Renal cortex interstitium (tissue), 11 donors: ENCODE data around the gene SECTM1. TPM values are rescaled to one million over a fixed set of nuclear protein-coding genes. Genes with fewer than 3 reads are reported as not detected.

Source experiments
- DNase-seq, 11 donors: peaks; one replicate each; pipeline ENCODE4 v3.0.0-alpha.2; 2013; ENCODE audit warnings: low read depth in 9 of 11, low spot score in 4 of 11; ENCODE audit errors: extremely low read depth in 1 of 11
- polyA plus RNA-seq, 3 donors: library from polyadenylated mRNA; unstranded; fragments of 120-200 nt; gene quantifications; one replicate each; pipeline ENCODE4 v1.2.1, GENCODE V29; 2013; ENCODE audit not compliant: insufficient read length in 3 of 3

SECTM1 gene
- polyA plus RNA-seq, 3 donors, result 1.4 to 2.0 (median 1.8) TPM

DNA sequence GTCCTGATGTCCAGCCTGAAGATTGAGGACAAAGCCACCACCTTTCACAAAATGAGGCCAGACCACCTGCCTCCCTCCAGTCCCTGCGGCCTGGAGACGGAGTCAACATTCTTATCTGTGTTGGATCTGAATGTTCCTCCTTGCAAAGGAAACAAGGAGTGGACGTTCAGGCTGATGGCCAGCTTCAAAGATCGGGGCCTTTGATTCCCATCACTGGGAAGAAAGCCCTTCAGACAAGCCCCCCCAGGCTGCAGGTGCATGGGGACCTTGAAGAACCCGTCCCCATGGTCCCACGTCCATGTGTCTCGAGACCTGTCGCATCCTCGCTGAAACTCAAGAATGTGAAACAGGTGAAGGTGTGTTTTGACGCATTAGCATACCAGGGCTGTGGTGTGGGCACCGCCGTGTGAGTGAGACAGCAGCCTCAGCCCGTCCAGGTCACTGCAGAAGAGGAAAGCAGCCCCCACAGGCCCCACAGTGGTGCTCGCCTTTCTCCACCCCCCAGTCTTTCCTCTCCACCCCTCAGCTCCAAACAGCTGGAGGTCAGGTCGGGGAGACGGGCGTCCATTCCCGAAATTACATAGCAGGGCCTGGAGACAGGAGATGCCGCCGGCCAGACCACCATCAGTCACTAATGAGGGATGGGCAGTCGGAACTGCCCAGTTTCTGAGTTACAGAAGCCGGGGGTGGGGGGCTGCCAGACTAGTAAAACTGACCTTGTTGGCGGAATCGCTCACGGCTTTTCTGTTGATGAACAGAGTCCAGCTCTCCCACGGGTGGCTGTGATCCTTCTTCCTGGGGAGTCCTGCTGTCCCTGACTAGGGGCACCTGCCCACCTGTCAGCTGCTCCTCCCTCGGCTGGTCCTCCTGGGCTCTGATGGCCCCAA lies 59.2 kb downstream of the SECTM1 start:
- no peak for DNase-seq

DNA sequence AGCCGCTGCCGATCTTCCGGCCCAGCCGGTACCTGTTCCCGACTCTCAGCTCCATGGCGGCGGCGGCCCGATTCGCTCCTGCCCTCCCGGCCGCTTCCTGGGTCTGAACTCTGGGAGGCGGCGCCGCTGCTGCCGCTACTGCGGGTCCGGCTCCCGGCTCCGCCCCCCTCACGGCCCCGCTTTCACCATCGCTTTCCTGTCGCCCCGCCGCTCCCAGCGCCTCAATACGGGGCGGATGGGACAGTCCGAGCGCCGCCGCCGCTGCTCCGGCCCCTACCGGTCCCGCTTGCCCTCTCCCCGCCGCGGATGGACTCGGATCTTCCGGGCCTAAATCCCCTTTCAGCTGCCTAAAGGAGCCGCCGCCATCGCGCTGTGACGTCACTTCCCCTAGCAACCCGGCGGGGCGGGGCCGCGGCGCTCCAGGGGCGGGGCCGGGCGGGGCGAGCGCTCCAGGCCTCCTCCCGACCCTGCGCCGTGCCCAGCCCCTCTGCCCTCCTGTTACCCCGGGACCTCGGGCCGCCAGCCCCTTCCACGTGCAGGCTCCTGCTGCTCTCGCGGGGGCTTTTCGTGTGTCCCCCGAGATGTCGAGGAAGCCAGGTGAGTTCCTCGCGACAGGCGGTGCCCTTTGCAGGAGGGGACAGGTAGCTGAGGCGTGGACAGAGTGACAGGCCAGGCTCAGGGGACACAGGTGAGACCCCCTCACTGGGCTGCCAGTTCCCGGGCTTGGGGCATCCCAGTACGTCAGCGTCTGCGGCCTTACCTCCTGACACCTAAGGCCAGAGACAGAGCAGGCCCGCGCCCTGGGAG lies 60.0 kb downstream of the SECTM1 start, which contains the start of gene CSNK1D:
CSNK1D (minus strand) TSS at position 374 of the 807 bp plus-strand sequence; CDS start at position 55, 319 bp downstream.
- peak in 9 of 11 donors; percentile 70 to 90 (median 86) for DNase-seq

DNA sequence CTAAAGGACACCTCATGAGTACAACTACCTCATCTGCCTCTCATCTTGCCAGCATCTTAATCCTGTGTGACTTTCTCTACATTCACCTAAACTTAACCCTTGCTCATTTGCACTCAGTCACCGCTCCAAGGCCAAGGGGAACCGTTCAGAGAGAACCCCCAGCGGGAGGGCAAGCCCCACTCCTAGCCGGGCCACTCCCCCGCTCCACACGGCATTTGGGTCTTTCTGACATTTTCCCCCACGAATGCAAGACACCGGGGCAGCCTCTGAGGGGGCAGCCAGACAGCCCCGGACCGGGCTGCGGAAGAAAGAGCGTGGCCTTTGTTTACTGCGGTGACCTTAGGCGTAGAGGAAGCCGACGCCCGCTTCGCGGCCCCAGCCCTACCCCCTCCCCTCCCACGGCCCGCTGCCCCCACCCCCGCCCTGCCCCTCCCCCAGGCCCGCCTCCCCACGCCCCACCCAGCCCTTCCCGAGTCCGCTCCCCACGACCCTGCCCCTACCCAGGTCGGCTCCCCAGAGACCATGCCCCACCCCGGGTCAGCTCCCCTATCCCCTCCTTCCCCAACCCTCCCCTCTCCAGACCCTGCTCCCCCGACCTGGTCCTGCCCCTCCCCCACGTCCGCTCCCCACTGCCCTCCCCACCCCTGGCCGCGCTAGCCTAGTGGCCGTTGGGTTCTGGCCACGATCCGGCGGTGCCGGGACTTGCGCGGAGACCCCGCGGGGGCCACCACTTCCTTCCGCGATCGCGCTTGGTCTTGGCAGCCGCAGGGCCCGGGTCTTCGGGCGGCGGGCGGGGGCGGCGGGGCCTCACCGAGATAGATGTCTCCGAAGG lies 60.9 kb downstream of the SECTM1 start:
- DNase-seq, result no peak

DNA sequence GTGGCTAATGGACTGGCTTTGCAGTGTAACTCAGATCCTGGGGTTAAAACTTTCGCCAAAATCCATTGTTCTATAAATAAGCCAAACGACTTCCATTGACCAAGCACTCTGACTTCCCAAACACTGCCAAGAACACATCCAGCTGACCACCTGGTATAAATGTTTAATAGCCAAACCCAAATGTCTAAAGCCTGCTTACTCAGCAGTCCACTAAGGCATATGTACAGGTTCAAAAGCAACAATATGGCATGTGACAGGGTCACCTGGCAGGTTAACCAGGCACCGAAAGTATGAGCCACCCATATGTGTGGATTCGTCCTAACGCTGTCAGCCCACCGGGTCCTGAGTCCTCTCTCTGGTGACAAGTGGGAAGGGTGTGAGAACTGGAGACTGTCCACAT lies 62.2 kb downstream of the SECTM1 start:
- DNase-seq, result no peak

Other genes starting within 250 kb of the SECTM1 start
- 10 to 100 TPM; 32.1 to 58.6 (median 50.4) TPM for gene FASN, start 235.5 kb downstream of the SECTM1 start, polyA plus RNA-seq
- 10 to 100 TPM; 47.3 to 90.6 (median 57.0) TPM for gene CCDC57, start 120.9 kb downstream of the SECTM1 start, polyA plus RNA-seq
- 10 to 100 TPM in 2 of 3 donors, 1 to 10 TPM in 1; 9.0 to 36.8 (median 10.5) TPM for gene SLC16A3, start 104.7 kb downstream of the SECTM1 start, polyA plus RNA-seq
- 100 to 1,000 TPM; 116 to 137 (median 127) TPM for gene CSNK1D, start 60.1 kb downstream of the SECTM1 start, polyA plus RNA-seq
- under 1 TPM; 0.34 to 0.42 (median 0.40) TPM for gene CD7, start 16.2 kb downstream of the SECTM1 start, polyA plus RNA-seq
- not detected for gene TEX19, start 25.5 kb upstream of the SECTM1 start, polyA plus RNA-seq
- gene UTS2R, start 38.0 kb upstream of the SECTM1 start, polyA plus RNA-seq, result under 1 TPM in 2 of 3 donors, not detected in 1; 0.70 to 0.73 TPM
- gene HEXD, start 84.6 kb upstream of the SECTM1 start, polyA plus RNA-seq, result 10 to 100 TPM; 28.1 to 55.7 (median 38.3) TPM
- 10 to 100 TPM; 20.8 to 31.7 (median 27.6) TPM for gene OGFOD3, start 84.8 kb upstream of the SECTM1 start, polyA plus RNA-seq
- 10 to 100 TPM; 43.7 to 56.5 (median 51.1) TPM for gene CYBC1, start 117.0 kb upstream of the SECTM1 start, polyA plus RNA-seq
- gene NARF, start 125.0 kb upstream of the SECTM1 start, polyA plus RNA-seq, result 10 to 100 TPM; 88.2 to 99.3 (median 94.8) TPM
- 10 to 100 TPM; 41.4 to 43.2 (median 42.3) TPM for gene FOXK2, start 186.0 kb upstream of the SECTM1 start, polyA plus RNA-seq